ENCODE measurements around the gene PCDH1. TPM values are rescaled to one million over a fixed set of nuclear protein-coding genes. Genes with fewer than 3 reads are reported as not detected.

The PCDH1 gene
- total RNA-seq, 4 donors from 2014 or later = 51.3 to 131 (median 67.9) TPM

GRCh38 chr5:141914797-141915196 lies 36.6 kb upstream of the PCDH1 start:
- WGBS, 2 donors = 91 to 95% methylated on average over 3 of the region's 3 CpGs
- Histone ChIP-seq H3K4me1 (peaks cover 0 to 13% (median 9%) of the 10 kb centered on the region in 3 donors), H3K36me3 (no peaks in the 10 kb centered on the region), H3K27me3 (peaks cover 0 to 29% (median 0%) of the 10 kb centered on the region in 4 donors), H3K4me3 (no peak overlapping the region), H3K9me3 (no peaks in the 10 kb centered on the region), H3K27ac (no peak overlapping the region)
- intact Hi-C loops (cut with DNase I) = no loop called here
- DNase-seq = no peak
- TF ChIP-seq CTCF (IDR thresholded peaks at IDR 0.05) (no peak), POLR2A (IDR thresholded peaks at IDR 0.05) (no peak)

DNA sequence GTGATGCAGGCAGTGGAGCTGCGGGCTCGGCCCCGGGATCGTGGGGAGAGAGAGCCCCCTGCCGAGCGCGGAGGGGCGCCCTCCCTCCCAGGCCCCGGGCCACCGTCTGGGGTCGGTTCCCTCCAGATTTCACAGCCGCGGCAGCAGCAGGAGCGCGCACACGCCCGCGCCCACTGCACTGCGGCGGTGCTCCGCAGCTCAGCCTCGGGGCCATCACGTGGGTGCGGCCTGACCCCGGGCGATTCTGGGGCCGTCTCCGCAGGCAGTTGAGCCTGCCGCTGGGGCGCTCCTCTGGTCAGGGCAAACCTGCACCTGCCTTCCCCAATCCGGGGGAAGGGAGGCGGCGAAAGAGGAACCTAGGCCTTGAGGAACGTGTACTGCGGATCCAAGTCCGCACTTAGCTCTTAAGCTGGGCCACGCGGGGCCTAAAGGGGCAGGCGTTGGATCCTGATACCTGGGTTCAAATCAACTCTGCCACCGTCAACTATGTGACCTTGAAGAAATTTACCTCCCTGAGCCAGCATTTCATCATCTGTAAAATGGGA lies 36.1 kb upstream of the PCDH1 start:
- Histone ChIP-seq H3K9me3 (no peaks in the 10 kb centered on the region), H3K4me1 (peaks cover 0 to 13% (median 9%) of the 10 kb centered on the region in 3 donors), H3K27ac (no peak overlapping the region), H3K27me3 (peaks cover 0 to 29% (median 0%) of the 10 kb centered on the region in 4 donors), H3K36me3 (no peaks in the 10 kb centered on the region), H3K4me3 (peak overlapping the region in 3 of 4 donors; percentile 26 to 62 (median 37))
- TF ChIP-seq CTCF (IDR thresholded peaks at IDR 0.05) (peak in 3 of 6 experiments; percentile 6 to 21 (median 11)), POLR2A (IDR thresholded peaks at IDR 0.05) (no peak)
- DNase-seq = no peak
- WGBS, 2 donors = 8 to 28% methylated on average over 4 to 12 of the region's 40 CpGs
- intact Hi-C loops (cut with DNase I) = no loop called here

DNA sequence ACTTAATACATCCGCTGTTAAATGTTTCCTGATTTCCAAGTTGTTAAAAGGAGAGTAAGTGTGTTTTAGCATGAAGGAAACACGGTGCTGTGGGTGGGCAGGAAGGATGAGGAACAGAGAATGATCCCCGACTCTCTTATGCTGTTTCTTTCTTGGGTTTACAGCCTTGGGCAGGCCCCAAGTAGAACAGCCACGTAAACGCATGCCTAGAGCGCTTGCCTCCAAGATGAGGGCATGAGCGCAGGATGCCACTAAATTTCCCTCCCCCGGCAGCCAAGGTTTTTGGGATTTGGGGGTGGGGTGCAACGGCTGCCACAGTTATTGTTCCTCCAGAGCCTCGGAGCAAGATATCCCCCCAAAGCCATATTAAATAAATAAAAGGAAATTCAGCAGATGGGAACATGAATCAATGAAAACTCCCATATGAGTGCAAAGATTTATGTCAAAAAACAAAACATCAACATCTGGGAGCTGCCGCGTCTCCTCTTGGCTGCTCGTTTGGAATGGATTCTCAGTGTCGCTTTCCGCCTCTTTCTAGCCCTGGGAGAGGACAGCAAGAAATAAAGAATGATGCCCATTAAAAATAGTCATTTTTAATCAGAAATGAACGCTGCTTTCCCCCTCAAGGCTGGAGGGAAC lies 35.5 kb upstream of the PCDH1 start:
- Histone ChIP-seq H3K4me1 (peaks cover 0 to 13% (median 9%) of the 10 kb centered on the region in 3 donors), H3K4me3 (peak overlapping the region in 3 of 4 donors; percentile 26 to 62 (median 37)), H3K9me3 (no peaks in the 10 kb centered on the region), H3K27me3 (peaks cover 0 to 29% (median 0%) of the 10 kb centered on the region in 4 donors), H3K27ac (no peak overlapping the region), H3K36me3 (no peaks in the 10 kb centered on the region)
- intact Hi-C loops (cut with DNase I) = no loop called here
- DNase-seq = no peak
- no peak for TF ChIP-seq CTCF (IDR thresholded peaks at IDR 0.05)
- no peak for TF ChIP-seq POLR2A (IDR thresholded peaks at IDR 0.05)
- WGBS, 2 donors = 30 to 31% methylated on average over 15 of the region's 16 CpGs

DNA sequence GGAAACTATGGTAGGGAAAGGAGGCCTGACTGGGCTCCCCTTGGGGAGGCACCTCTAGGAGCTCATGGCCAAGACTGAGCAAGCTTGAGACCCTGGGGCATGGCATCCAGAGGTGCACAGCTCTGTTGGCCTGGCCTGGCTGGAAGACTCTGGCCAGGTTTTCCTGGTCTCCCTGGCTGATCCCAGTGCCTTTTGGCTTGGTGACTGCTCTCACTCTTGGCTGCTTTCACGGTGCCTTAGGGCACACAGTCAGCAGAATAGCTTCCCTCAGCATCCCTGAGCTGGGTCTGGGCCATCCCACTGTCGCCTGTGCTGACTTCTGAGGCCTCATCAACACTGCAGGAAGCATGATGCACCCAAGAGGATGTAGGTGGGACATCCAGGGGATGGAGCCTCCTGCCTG lies 32.1 kb upstream of the PCDH1 start:
- Histone ChIP-seq H3K4me3 (no peak overlapping the region), H3K9me3 (no peaks in the 10 kb centered on the region), H3K36me3 (no peaks in the 10 kb centered on the region), H3K27ac (no peak overlapping the region), H3K27me3 (peaks cover 0 to 32% (median 0%) of the 10 kb centered on the region in 4 donors), H3K4me1 (peaks cover 0 to 13% (median 9%) of the 10 kb centered on the region in 3 donors)
- 20% methylated on average over 2 of the region's 2 CpGs; no CpG with 5 or more reads in 1 of the 2 donors for WGBS, 2 donors
- no peak for TF ChIP-seq CTCF (IDR thresholded peaks at IDR 0.05)
- TF ChIP-seq POLR2A (IDR thresholded peaks at IDR 0.05) = no peak
- no peak for DNase-seq
- intact Hi-C loops (cut with DNase I) = no loop called here

DNA sequence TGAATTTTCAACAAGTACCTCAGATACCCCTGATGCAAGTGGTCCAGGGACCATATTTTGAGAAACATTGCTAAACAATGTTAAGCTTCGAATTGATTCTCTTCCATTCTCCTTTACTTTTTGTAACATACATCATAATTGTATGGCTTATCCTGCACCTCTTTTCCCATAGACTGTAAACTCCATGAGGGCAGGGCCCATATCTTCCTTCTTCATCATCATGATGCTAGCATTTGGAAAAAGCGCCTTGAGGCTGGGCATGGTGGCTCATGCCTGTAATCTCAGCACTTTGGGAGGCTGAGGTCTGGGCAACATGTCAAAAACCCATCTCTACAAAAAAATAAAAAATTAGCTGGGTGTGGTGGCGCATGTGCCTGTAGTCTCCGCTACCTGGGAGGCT lies 31.0 kb upstream of the PCDH1 start:
- DNase-seq = no peak
- H3K4me1 ChIP-seq = peaks cover 0 to 9% (median 7%) of the 10 kb centered on the region in 3 donors
- H3K9me3 ChIP-seq = no peaks in the 10 kb centered on the region
- H3K36me3 ChIP-seq = no peaks in the 10 kb centered on the region
- peaks cover 0 to 34% (median 0%) of the 10 kb centered on the region in 4 donors for H3K27me3 ChIP-seq
- whole genome bisulfite sequencing, 2 donors = 77 to 87% methylated on average over 4 of the region's 4 CpGs
- no peak for TF ChIP-seq POLR2A (IDR thresholded peaks at IDR 0.05)
- TF ChIP-seq CTCF (IDR thresholded peaks at IDR 0.05) = no peak
- no peak overlapping the region for H3K27ac ChIP-seq
- no peak overlapping the region for H3K4me3 ChIP-seq
- intact Hi-C loops (cut with DNase I) = no loop called here
